Measurements from ENCODE around the gene RD3L. TPM values are rescaled to one million over a fixed set of nuclear protein-coding genes. Genes with fewer than 3 reads are reported as not detected.

Gene RD3L
- total and polyA plus RNA-seq, 9 of the 15 experiments (the other 6 are each of a cell fraction or from before 2014, with no cell fraction given), result 0.14 TPM; not detected in 8

DNA sequence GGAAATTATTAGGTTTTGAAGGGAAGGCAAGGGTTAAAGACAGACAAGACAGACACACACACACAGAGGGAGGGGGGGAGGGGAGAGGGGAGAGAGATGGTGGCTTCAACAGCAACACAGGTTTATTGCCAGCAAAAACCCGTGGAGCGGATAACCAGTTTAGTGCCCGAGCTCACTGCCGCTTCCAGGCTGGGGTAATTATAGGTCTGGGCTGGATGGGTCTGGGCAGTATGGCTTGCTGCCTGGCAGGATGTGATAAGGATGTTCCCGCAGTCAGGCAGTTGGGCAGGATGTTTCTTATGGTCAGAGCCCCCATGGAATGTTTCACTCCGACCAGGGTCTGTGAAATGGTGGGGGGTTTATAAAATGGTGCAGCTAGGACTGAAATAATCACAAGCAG, 18.5 kb downstream of the RD3L start:
- H2AFZ ChIP-seq (ENCODE audit: low read depth, low read length), result peak overlapping the region; percentile 93
- 0% methylated on average over 4 of the region's 6 CpGs for WGBS (ENCODE audit: insufficient coverage, low coverage, missing lambda C conversion rate)
- no peaks in the 10 kb centered on the region for H3K27me3 ChIP-seq (ENCODE audit: control insufficient read depth in 2 of 2, insufficient read depth in 2 of 2, low read length in 2 of 2)
- ChIA-PET CTCF (ENCODE audit: low intra/inter-chr PET ratio) (no interaction called here), POLR2A (interaction anchor here (1.5 kb wide), 1 partner anchor 9 kb away, joined by 3 read pairs; no protein-coding TSS in a partner anchor)
- peaks cover 25% of the 10 kb centered on the region for H3K79me2 ChIP-seq (ENCODE audit: control insufficient read depth, insufficient read depth, low read length)
- DNase-seq (ENCODE audit: extremely low read depth in 1 of 4, low spot score in 3 of 4) (peak in 2 of 4 experiments; percentile 19 to 54), FAIRE-seq (no peak), ATAC-seq (peak; percentile 15)
- H3K9me3 ChIP-seq (replicated peaks; ENCODE audit: control insufficient read depth, insufficient read depth, low read depth, low read length), result no peaks in the 10 kb centered on the region
- peaks cover 11 to 13% of the 10 kb centered on the region in 2 experiments; a peak in 3 of 5 replicates for H3K4me1 ChIP-seq (replicated peaks in 1 of 2; ENCODE audit: control insufficient read depth in 2 of 2, insufficient read depth in 2 of 2, low read length in 2 of 2)
- intact Hi-C loops (cut with micrococcal nuclease) (loop anchor here (5.0 kb wide), 1 partner anchor 48 kb away; no protein-coding TSS in a partner anchor), in situ Hi-C loops (cut with MboI) (no loop called here)
- no peaks in the 10 kb centered on the region for H3K9me1 ChIP-seq (ENCODE audit: control insufficient read depth, insufficient read depth, low read length)
- H4K20me1 ChIP-seq (replicated peaks; ENCODE audit: control insufficient read depth, insufficient read depth, low read length), result no peaks in the 10 kb centered on the region
- no TSS peak for BruUV-seq (replicated peaks)
- peak overlapping the region; percentile 63 for H3K4me2 ChIP-seq (ENCODE audit: insufficient read depth, low read length)
- peak overlapping the region; percentile 66 for H3K27ac ChIP-seq (ENCODE audit: extremely low read depth, low read depth, low read length)
- no peak overlapping the region for H3K4me3 ChIP-seq
- H3K9ac ChIP-seq (ENCODE audit: insufficient read depth in 1 of 2, low read depth in 2 of 2, low read length in 2 of 2), result peak overlapping the region; percentile 58 to 65; a peak in 3 of 4 replicates
- H3K36me3 ChIP-seq (ENCODE audit: control insufficient read depth, insufficient read depth, low read length), result peaks cover 6% of the 10 kb centered on the region; the same call in 2 of the 3 replicates
- no peak for TF ChIP-seq SREBF2 (CRISPR knock-in tag; IDR thresholded peaks at IDR 0.05)
- TF ChIP-seq, protein P1, sequence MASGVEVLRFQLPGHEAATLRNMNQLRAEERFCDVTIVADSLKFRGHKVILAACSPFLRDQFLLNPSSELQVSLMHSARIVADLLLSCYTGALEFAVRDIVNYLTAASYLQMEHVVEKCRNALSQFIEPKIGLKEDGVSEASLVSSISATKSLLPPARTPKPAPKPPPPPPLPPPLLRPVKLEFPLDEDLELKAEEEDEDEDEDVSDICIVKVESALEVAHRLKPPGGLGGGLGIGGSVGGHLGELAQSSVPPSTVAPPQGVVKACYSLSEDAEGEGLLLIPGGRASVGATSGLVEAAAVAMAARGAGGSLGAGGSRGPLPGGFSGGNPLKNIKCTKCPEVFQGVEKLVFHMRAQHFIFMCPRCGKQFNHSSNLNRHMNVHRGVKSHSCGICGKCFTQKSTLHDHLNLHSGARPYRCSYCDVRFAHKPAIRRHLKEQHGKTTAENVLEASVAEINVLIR (CRISPR knock-in tag; IDR thresholded peaks at IDR 0.05), result no peak
- peak; percentile 18 for TF ChIP-seq PRDM10 (IDR thresholded peaks at IDR 0.05; ENCODE audit: partially characterized antibody)
- no peak for TF ChIP-seq HDAC8 (tag; IDR thresholded peaks at IDR 0.05)
- no peak for TF ChIP-seq ZSCAN29 (IDR thresholded peaks at IDR 0.05)
- no peak for TF ChIP-seq PCBP2 (IDR thresholded peaks at IDR 0.05; ENCODE audit: low read depth, low read length, poor library complexity, severe bottlenecking)
- TF ChIP-seq, protein P2, sequence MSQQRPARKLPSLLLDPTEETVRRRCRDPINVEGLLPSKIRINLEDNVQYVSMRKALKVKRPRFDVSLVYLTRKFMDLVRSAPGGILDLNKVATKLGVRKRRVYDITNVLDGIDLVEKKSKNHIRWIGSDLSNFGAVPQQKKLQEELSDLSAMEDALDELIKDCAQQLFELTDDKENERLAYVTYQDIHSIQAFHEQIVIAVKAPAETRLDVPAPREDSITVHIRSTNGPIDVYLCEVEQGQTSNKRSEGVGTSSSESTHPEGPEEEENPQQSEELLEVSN (IDR thresholded peaks at IDR 0.05; ENCODE audit: borderline replicate concordance in 1 of 2, extremely low read depth in 1 of 2, insufficient read depth in 1 of 2, insufficient read length in 1 of 2, low read depth in 1 of 2, low read length in 1 of 2, poor library complexity in 1 of 2, severe bottlenecking in 1 of 2), result no peak
- TF ChIP-seq RNF2 (IDR thresholded peaks at IDR 0.05), result no peak
- no peak for TF ChIP-seq DMBX1 (CRISPR knock-in tag; IDR thresholded peaks at IDR 0.05; ENCODE audit: borderline replicate concordance)
- TF ChIP-seq ZNF778 (CRISPR knock-in tag; IDR thresholded peaks at IDR 0.05), result no peak
- no peak for TF ChIP-seq LCOR (CRISPR knock-in tag; IDR thresholded peaks at IDR 0.05)
- TF ChIP-seq TAL1 (IDR thresholded peaks at IDR 0.05), result peak; percentile 32; the same call in 1 of the 2 replicates
- TF ChIP-seq HLTF (IDR thresholded peaks at IDR 0.05), result no peak
- TF ChIP-seq, protein P3, sequence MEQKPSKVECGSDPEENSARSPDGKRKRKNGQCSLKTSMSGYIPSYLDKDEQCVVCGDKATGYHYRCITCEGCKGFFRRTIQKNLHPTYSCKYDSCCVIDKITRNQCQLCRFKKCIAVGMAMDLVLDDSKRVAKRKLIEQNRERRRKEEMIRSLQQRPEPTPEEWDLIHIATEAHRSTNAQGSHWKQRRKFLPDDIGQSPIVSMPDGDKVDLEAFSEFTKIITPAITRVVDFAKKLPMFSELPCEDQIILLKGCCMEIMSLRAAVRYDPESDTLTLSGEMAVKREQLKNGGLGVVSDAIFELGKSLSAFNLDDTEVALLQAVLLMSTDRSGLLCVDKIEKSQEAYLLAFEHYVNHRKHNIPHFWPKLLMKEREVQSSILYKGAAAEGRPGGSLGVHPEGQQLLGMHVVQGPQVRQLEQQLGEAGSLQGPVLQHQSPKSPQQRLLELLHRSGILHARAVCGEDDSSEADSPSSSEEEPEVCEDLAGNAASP (IDR thresholded peaks at IDR 0.05), result no peak
- no peak for TF ChIP-seq CHD2 (IDR thresholded peaks at IDR 0.05; ENCODE audit: low read depth, low read length)
